ENCODE results near the gene TMEM88.
A peak's percentile ranks its signal among the peaks of the same experiment; 100 is the strongest.

The TMEM88 gene

GRCh38 chr17:7883781-7884386 is 29.0 kb downstream of the TMEM88 start:
- H3K4me3 ChIP-seq (ENCODE audit: low read depth, low read length): no peak overlapping the region

DNA sequence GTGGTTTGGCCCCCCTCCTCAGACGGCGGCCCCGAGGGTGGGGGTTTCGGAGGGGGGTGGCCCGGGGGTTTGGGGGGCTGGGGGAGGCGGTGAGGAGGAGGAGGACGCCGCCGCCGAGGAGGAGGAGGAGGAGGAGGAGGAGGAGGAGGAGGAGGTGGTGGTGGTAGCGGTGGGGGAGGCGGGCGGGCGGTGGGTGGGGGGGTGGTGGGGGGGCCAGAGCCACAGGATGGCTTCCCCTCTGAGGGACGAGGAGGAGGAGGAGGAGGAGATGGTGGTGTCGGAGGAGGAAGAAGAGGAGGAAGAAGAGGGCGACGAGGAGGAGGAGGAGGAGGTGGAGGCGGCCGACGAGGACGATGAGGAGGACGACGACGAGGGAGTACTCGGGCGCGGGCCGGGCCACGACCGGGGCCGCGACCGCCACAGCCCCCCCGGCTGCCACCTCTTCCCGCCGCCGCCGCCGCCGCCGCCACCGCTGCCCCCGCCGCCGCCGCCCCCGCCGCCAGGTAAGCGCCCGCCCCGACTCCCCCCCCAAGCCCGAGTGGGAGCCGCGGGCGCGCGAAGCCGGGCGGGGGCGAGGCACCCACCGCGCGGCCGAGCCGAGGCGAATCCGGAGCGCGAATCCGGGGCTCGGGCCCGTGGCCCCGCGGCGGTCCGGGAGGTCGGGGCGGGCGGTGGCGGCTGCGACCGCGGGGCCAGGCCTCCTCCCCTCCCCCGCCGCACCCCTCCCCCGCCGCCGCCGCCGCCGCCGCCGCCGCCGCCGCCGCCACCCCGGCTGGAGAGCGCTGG is 29.9 kb downstream of the TMEM88 start:
- peak overlapping the region; percentile 39 for H3K4me3 ChIP-seq (ENCODE audit: low read depth, low read length)

DNA sequence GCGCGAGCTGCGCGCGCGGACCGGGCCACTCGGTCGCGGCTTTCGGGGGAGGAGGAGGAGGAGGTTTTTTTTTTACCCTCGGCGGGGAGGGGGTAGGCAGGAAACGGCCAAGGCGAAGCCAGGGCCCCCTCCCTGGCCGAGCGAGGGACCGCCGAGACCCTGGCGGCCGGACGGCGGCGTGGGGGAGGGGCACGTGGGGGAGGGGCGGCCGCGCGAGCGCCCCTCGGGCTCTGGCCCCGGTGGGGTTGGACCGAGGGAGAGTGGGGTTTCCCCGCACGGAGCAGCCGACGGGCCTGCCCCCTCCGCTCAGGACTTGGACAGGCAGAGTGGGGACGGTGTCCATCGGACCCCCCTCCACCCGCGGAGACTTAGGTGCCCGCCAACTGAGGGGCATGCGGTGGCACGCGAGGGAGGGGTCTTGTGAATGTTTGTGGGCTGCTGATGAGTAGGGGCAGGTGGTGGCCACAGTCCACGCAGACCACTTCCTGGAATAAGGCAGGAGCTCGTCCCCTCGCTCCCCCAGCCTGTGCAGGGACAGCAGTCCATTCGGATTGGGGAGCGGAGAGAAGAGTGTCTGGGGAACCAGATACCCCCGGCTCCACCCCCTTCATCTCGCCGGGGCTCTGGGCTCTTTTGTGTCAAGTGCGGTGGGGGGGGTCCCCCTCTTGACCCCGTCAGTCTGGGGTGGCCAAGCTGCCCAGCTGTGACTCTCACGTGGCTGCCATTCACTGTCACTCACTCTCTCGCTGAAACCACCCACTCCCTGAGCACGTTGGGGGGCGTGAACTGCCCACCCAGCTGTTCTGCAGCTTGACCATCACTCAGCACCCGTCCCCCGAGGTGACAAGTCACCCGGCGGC is 30.7 kb downstream of the TMEM88 start:
- H3K4me3 ChIP-seq (ENCODE audit: low read depth, low read length): peak overlapping the region; percentile 25

- peak overlapping the region; percentile 14 for H3K4me3 ChIP-seq (ENCODE audit: low read depth, low read length)
Measured at GRCh38 chr17:7886227-7887037, 31.6 kb downstream of the TMEM88 start.

GRCh38 chr17:7887038-7887481 is 32.2 kb downstream of the TMEM88 start:
- peak overlapping the region; percentile 8 for H3K4me3 ChIP-seq (ENCODE audit: low read depth, low read length)

DNA sequence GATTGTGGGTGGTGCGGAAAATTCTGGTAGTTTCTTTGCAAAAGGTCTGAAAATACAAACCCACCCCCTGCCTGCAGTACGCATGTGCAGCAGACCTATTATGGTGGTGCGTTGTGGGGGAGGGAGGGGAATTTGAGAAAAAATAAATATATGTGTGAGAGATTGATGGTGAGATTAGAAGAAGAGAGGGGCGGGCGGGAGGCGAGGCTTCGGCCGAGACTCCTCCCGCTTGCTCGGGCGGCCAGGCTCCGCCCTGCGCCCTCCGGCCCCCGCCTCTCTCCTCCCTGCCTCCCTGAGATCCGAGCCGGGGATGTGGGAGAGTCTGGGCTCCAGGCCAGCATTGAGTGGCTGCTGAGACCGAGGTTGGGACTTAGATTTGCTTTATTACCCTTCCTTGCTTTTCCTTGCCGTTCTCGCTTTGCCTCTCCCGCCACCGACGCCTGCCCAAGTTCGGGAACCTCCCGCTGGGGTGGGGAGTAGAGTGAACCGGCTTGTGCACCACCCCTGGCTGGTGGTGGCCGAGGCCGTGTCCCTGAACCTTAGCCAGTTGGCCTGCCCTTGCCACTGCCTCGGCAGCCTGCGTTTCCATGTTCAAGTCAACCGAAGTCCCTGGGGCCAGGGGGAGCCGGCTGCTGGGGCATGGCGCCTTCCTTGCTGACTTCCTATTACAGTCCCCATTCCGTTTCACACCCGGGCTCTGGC is 32.8 kb downstream of the TMEM88 start:
- H3K4me3 ChIP-seq (ENCODE audit: low read depth, low read length): peak overlapping the region; percentile 31

- H3K4me3 ChIP-seq (ENCODE audit: low read depth, low read length): peak within 1 kb of the TSS; percentile 31
Measured at GRCh38 chr17:7888184-7888920, 33.5 kb downstream of the TMEM88 start, which contains the start of gene CHD3. CHD3 (plus strand) TSS chr17:7888789; CDS start chr17:7889001, 212 bp downstream.

- H3K4me3 ChIP-seq (ENCODE audit: low read depth, low read length): no peak overlapping the region
Measured at GRCh38 chr17:7889166-7889955, 34.5 kb downstream of the TMEM88 start.

DNA sequence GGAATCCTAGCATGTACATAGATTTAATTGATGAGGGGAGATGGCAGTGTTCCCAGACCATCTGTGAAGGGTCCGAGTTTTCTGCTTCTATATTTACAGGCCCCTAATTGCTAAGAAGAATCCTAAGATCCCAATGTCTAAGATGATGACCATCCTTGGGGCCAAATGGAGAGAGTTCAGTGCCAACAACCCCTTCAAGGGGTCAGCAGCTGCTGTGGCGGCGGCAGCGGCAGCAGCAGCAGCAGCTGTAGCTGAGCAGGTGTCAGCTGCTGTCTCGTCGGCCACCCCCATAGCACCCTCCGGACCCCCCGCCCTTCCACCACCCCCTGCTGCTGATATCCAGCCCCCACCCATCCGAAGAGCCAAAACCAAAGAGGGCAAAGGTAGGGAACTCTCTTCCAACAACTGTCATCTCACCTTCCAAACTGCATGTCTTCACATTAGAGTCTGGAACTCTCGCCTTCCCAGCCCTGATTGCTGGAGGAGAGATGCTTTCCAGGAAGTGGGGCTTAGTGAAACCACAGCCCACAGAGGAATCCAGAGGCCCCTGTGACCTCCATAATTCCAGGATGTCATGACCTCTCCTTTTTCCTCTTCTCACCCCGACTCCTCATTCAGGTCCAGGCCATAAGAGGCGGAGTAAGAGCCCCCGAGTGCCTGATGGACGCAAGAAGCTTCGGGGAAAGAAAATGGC is 38.5 kb downstream of the TMEM88 start:
- no peak overlapping the region for H3K4me3 ChIP-seq (ENCODE audit: low read depth, low read length)

- no peak overlapping the region for H3K4me3 ChIP-seq (ENCODE audit: low read depth, low read length)
Measured at GRCh38 chr17:7894226-7894625, 39.4 kb downstream of the TMEM88 start.

GRCh38 chr17:7894866-7895265 is 40.0 kb downstream of the TMEM88 start:
- H3K4me3 ChIP-seq (ENCODE audit: low read depth, low read length): no peak overlapping the region

DNA sequence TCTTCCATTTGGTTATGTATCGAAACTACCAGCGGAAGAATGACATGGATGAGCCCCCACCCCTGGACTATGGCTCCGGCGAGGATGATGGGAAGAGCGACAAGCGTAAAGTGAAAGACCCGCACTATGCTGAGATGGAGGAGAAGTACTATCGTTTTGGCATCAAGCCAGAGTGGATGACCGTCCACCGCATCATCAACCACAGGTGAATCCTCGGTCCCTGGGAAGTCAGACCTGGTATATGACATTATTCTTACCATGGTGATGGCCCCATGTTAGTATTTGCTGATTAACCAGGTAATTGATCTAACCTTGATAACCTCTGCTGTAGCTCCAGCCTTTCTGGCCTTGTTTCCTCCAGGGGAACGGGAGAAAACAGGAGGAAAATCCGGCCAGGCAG is 42.2 kb downstream of the TMEM88 start:
- H3K4me3 ChIP-seq (ENCODE audit: low read depth, low read length): no peak overlapping the region

DNA sequence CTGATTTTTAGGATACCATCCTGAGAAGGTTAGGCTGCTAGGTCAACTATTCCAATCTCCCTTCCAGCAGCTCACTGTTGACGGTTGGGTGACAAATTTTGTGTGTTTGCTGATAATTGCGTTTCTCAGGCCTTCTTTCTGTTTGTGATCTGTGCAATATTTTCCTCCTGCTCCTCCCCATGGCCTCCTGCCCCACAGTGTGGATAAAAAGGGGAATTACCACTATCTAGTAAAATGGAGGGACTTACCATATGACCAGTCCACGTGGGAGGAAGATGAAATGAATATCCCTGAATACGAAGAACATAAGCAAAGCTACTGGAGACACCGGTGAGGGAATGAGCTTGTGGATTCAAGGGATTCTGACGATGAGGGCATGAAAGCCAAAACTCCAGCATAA is 42.9 kb downstream of the TMEM88 start:
- no peak overlapping the region for H3K4me3 ChIP-seq (ENCODE audit: low read depth, low read length)

- no peak overlapping the region for H3K4me3 ChIP-seq (ENCODE audit: low read depth, low read length)
Measured at GRCh38 chr17:7903154-7904103, 48.6 kb downstream of the TMEM88 start.
